Measurements from ENCODE around the gene MME. TPM values are rescaled to one million over a fixed set of nuclear protein-coding genes. Genes with fewer than 3 reads are reported as not detected.

MME gene
- total RNA-seq, result 3.6 TPM
- long read RNA-seq, result 0 reads

DNA sequence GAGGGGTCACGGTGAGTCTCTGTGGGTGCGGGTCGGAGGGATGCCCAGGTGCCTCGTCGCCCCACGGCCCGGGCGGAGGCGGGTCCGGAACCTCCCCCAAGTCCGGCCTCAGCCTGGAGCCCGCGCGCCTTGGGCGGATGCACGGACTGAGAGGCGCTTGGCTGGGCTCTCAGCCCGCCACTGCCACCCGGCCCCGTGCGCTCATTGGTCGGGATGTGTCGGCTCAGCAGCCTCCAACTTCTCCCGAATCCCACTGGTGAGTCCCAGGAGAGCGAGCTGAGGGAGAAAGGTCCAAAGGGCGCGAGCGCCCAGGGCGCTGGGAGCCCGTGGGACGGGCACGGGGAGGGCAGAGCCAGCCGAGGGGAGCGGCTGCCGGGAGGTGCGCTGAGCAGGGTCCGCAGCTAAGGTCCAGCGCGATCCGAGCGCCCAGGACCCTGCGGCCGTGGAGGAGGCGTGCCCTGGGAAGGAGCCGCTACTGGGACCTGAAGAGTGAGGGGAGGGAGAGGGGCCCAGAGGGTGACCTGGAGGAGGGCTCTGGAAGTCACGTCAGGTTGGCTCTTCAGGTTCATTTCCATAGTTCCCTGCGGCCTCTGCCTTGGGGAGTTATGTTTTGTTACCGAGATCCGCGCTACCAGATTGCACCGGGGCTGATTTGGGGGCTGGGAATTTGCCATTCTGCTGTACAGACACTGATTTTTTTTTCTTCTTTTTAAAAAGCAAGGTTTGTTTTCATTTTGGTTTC lies at the start of gene MME:
Gene MME, plus strand, starts transcription at position 574 of the 742 bp plus-strand sequence. CDS start 3,849 bp downstream, outside the sequence.
- DNase-seq (ENCODE audit: low spot score), result no peak
- intact Hi-C loops (cut with DNase I), result no loop called here

DNA sequence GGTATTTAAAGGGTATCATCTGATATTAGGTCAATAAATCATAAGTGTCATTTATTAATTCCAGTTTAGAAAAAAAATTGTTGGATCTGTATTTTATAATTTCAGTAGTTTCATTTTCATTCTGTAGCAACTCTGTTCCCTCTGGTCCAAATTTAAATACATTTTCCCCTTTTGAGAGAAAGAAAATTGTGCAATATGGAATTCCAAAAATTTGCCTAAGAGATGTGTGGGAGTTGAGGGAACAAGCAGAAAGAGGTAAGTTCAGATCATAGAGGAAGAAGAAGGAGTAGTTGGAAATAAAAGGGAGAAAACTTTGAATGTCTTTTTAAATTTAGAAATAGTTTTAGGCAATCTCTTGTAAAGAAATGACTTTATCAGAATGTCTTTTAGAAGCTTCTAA lies 48.9 kb upstream of the MME start:
- intact Hi-C loops (cut with DNase I), result no loop called here
- no peak for DNase-seq (ENCODE audit: low spot score)

DNA sequence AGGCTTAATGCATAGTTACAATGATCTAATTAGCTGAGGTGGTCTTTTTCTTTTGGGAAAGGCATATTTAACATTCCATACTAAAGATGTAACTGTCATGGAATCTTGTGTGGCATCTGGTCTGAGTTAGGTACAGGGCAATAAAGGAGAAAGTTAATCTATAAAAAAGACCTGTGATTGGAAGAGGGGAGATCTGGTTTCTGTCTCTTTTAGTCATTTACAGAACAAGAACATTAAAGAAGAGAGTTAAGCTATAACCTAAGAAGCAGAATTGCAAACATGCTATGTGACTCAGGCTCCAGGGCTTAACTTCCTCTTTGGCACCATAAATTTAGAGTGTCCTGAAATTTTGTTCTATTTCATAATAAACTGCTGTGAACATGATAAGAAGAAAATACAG lies 47.2 kb upstream of the MME start:
- no peak for DNase-seq (ENCODE audit: low spot score)
- intact Hi-C loops (cut with DNase I), result no loop called here

- intact Hi-C loops (cut with DNase I), result no loop called here
- no peak for DNase-seq (ENCODE audit: low spot score)
Observed at GRCh38 chr3:155034786-155035185, 45.3 kb upstream of the MME start.

- DNase-seq (ENCODE audit: low spot score), result no peak
- intact Hi-C loops (cut with DNase I), result no loop called here
Observed at GRCh38 chr3:155035553-155035952, 44.6 kb upstream of the MME start.

- intact Hi-C loops (cut with DNase I), result no loop called here
- no peak for DNase-seq (ENCODE audit: low spot score)
Observed at GRCh38 chr3:155037508-155038202, 42.5 kb upstream of the MME start.

DNA sequence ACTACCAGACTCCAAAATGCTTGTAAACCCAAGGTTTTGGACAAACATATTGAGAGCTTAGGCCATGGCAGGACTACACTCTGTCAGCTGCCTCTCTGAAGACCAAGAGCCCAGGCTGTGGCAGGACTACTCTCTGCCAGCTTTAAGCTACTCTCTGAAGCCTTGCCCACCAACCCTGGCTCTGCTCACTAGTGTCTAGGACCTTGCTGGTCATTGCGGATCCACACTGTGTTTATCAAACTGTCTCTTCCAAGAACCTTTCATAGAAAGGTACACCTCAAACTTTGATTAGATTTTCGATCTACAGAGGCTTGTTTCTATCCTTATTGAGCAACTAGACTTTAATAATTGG lies 41.9 kb upstream of the MME start:
- intact Hi-C loops (cut with DNase I), result no loop called here
- DNase-seq (ENCODE audit: low spot score), result no peak

- intact Hi-C loops (cut with DNase I), result no loop called here
- DNase-seq (ENCODE audit: low spot score), result no peak
Observed at GRCh38 chr3:155046935-155047334, 33.2 kb upstream of the MME start.

GRCh38 chr3:155047672-155048071 lies 32.4 kb upstream of the MME start:
- intact Hi-C loops (cut with DNase I), result no loop called here
- DNase-seq (ENCODE audit: low spot score), result no peak

GRCh38 chr3:155049959-155050358 lies 30.2 kb upstream of the MME start:
- DNase-seq (ENCODE audit: low spot score), result no peak
- intact Hi-C loops (cut with DNase I), result no loop called here

GRCh38 chr3:155052470-155052869 lies 27.6 kb upstream of the MME start:
- DNase-seq (ENCODE audit: low spot score), result no peak
- intact Hi-C loops (cut with DNase I), result no loop called here

DNA sequence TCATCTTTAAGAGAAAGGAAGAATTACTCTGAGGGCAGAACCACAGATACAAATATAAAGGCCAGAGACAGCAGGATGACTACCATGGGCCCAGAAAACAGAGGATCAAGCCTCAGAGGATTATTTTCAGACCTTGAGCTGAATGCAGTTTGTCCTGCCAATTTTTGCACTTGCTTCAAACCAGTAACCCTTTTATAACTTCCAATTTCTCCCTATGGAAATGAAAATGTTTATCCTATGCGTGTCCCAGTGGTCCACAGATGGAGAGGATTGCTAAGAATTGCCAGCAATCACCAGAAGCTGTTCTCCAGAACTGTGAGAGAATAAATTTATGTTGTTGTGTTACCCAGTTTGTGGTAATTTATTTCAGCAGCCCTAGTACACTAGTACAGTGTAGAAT lies 26.4 kb upstream of the MME start:
- intact Hi-C loops (cut with DNase I), result no loop called here
- DNase-seq (ENCODE audit: low spot score), result no peak

- intact Hi-C loops (cut with DNase I), result no loop called here
Observed at GRCh38 chr3:155064920-155065319, 15.2 kb upstream of the MME start.

DNA sequence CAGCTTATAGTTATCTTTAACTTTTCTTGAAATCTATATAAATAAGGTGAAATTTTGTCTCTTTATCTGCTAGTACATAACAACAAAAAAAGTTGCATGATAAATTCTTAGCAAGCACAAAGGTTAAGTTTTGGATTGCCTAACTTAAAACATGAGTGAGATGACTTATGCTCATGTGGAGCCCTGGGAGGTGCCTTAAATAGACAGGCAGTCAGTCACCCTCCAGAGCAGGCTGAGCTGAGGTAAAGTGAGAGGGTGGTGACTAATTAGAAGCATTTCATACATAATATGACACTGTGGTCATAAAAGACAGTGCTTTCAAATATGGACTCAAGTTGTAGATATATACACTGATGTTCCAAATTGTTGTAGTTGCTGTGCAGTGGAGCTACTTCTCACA lies 14.6 kb upstream of the MME start:
- intact Hi-C loops (cut with DNase I), result no loop called here
- DNase-seq (ENCODE audit: low spot score), result no peak

More at GRCh38 chr3:155064920-155065319, 15.2 kb upstream of the MME start:
- DNase-seq (ENCODE audit: low spot score), result no peak

- DNase-seq (ENCODE audit: low spot score), result no peak
- intact Hi-C loops (cut with DNase I), result no loop called here
Observed at GRCh38 chr3:155069729-155070128, 10.4 kb upstream of the MME start.

DNA sequence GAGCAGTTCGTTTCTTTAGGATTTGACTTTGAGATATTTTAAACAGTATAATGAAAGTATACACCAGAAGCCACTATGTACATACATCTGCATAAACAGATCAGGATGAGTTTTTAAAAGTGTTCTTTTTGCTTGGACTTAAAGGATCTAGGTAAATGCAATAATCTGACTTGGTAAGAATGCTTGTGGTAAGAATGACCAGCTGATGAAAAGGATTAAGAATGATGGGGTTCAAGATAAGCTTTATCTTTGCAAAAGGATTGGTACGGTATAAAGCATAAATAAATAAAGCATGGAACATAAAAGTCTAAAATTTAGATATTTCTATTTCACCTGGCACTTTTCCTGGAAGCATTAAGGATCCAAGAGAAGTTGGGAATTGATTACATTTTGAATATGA lies 9.8 kb upstream of the MME start:
- DNase-seq (ENCODE audit: low spot score), result no peak
- intact Hi-C loops (cut with DNase I), result no loop called here

DNA sequence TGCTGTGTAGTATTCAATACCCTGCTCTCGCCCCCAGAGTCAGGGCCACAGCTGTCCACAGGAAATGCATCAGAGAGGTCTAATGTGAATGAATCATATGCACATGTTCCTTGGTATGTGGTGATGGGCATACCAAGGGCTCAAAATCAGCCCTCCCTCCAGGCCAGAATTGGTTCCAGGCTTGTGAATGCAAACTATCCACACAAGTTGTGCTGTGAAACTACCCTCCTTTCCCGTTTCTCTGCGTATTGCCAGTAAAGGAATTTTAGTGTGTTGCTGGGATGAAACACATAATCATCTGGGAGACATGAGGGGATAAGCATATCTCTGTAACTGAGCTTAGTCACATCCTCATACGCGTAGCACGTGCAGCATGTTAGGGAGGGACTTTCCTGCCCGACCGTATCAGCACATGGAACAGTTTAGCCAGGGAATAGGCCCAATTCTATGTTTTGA lies 9.2 kb upstream of the MME start:
- intact Hi-C loops (cut with DNase I), result no loop called here
- no peak for DNase-seq (ENCODE audit: low spot score)

- no peak for DNase-seq (ENCODE audit: low spot score)
Observed at GRCh38 chr3:155075200-155075599, 4.9 kb upstream of the MME start.

DNA sequence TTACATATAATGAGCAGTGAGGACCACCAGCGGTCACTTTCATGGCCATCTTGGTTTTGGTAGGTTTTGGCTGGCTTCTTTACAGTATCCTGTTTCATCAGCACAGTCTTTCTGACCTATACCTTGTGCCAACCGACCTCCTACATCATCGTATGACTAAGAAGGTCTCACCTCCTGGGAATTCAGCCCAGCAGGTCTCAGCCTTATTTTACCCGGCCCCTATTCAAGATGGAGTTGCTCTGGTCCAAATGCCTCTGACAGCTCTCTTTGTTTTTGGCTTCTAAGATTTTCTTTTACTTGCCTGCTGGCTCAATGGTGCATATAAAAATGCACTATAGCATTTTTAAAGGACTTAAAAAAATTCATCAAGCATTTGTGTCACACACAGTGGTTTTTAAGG lies 3.2 kb upstream of the MME start:
- intact Hi-C loops (cut with DNase I), result no loop called here
- no peak for DNase-seq (ENCODE audit: low spot score)

More at GRCh38 chr3:155075200-155075599, 4.9 kb upstream of the MME start:
- intact Hi-C loops (cut with DNase I), result no loop called here

DNA sequence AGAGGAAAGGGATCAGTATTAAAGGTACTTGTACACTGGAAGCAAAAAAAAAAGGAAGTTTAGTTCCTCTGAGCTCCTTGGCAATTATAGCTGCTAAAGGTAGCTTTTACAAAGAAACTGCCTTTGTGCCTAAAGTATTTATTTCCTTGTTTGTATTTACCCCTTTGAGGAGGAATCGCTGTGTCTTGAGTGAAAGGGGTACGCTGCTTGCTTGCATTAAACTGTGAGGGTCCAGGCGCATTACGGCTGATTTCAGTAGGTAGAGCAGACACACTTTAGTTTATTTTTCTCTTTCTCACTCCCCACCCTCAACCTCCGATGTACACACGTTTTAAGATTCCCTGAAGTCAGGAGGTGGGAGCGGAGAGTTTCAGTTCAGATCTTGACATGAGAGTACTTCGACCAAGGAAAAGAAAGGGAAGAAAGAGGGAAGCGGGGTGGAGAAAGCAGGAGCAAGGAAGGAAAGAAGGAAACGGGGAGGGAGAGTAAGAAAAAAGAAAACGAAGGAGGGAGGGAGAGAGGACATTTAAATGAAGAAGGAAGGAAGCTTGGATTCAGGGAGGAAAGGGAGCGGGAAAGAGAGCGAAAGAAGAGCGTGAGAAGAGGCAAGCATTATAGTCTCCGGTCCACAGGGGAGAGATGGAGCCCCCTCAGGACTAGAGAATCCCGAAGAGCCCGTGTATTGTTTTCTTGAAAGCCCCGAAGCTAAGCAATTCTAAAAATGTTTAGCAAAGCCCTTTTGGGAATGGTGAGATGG lies 1.2 kb upstream of the MME start:
- intact Hi-C loops (cut with DNase I), result no loop called here
- no peak for DNase-seq (ENCODE audit: low spot score)

DNA sequence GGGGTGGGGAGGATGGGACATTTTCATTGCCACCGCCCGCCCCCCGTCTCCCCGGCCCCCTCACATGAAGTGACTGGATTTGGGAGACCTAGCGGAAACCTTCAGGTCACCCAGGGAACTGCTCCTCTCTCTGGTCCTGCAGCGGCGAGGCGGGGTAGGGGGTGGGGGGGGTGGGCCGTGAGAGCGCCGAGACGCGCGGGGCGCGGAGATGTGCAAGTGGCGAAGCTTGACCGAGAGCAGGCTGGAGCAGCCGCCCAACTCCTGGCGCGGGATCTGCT lies 712 bp upstream of the MME start:
- intact Hi-C loops (cut with DNase I), result no loop called here
- no peak for DNase-seq (ENCODE audit: low spot score)
